Jurkat, Clone E6-1 (cell line): ENCODE results near the gene KCNQ1OT1.

Source experiments
- DNase-seq: peaks from one replicate; pipeline ENCODE4 v3.0.0-alpha.2; 2011; ENCODE audit warnings: low read depth, low spot score
- H3K4me3 ChIP-seq: 2 replicates; pipeline ENCODE4 v1.5.1; 2011; ENCODE audit warnings: mild to moderate bottlenecking, low read length, control low read depth, moderate library complexity

Gene KCNQ1OT1

DNA sequence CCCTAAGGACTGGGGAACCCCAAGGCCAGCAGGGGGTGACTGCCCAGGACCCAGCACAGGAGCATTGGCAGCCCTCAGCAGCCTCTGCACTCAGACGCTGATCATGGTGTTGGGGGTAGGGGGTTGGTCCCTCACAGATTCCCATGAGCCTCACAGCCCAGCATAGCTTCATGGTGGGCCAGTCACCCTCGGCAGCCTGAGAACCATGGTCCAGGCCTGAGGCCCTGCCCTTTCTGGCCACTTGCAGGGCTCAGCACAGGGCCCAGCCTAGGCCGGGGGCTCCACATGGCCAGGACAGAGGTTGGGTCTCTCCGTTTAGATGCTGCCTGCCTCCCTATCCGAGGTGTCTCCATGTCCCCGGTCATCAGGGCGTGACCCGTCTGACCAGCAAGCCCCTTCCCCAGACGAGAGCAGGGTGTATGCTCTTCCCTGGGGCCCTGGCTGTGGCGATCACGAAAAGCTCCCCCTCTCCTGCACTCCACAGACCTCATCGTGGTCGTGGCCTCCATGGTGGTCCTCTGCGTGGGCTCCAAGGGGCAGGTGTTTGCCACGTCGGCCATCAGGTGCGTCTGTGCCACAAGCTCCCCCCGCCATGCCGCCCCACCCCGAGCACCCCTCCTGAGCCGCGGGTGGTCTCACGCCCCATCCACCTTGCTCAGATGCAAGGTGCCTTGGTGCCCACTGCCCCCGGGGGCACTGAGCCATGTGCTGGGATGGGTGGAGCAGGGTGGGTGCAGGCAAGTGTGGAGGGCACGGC lies 128.8 kb downstream of the KCNQ1OT1 start:
- no peak for DNase-seq
- H3K4me3 ChIP-seq = no peak overlapping the region

DNA sequence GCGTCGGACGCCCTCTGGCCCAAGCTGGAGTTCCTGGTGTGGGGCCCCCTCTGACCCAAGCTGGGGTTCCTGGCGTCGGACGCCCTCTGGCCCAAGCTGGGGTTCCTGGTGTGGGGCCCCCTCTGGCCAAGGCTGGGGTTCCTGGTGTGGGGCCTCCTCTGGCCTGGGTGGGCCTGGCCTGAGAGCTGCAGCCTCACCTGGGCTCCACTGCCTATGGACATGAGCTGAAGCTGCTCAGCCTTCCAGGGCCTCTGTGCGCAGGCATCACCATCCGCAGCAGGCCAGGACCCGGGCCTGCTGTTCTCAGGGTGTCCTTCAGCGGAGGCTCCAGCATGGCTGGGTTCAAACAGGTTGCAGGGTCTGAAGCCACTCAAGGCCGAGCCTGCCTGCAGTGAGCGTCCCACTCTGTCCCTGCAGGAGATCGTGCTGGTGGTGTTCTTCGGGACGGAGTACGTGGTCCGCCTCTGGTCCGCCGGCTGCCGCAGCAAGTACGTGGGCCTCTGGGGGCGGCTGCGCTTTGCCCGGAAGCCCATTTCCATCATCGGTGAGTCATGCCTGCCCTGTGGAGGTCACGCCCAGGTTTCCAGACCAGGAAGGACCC lies 129.5 kb downstream of the KCNQ1OT1 start:
- no peak overlapping the region for H3K4me3 ChIP-seq
- DNase-seq = no peak

DNA sequence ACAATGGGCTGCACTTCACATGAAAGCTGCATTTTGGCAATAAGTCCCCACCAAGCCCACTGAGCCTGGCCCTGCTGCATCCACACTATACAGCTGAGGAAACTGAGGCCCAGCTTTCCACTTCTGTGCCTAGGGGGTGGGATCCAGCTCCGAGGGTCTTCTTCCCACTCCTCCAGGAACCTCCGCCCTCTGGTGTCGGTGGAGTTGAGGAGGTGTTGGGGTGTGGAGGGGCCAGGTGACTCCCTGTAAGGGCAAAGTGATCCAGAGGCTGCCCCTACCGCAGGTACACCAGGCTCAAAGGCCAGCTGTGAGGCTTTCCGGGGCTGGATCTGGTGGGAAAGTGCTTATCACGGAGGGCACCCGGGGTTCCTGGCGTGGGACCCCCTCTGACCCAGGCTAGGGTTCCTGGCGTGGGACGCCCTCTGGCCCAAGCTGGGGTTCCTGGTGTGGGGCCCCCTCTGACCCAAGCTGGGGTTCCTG lies 130.0 kb downstream of the KCNQ1OT1 start:
- no peak overlapping the region for H3K4me3 ChIP-seq
- no peak for DNase-seq

DNA sequence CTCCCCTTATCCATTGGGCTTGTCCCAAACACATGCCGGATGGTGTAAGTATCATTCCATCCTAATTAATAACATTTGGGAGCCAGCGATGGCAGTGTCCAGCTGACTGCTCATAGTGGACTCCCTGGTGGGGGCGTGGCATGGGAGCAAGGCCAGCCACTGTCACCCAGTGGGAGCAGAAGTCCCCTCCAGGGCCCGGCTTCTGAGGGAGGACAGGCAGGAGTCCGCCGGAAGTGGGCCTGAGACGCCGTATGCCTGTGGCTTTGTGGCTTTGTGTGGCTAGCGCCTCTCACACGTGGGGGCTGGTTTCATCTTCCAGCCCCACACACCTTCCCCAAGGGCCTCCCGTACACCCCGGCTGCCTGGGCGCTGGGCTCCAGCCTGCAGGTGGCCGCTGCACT lies 130.5 kb downstream of the KCNQ1OT1 start:
- no peak overlapping the region for H3K4me3 ChIP-seq
- no peak for DNase-seq

DNA sequence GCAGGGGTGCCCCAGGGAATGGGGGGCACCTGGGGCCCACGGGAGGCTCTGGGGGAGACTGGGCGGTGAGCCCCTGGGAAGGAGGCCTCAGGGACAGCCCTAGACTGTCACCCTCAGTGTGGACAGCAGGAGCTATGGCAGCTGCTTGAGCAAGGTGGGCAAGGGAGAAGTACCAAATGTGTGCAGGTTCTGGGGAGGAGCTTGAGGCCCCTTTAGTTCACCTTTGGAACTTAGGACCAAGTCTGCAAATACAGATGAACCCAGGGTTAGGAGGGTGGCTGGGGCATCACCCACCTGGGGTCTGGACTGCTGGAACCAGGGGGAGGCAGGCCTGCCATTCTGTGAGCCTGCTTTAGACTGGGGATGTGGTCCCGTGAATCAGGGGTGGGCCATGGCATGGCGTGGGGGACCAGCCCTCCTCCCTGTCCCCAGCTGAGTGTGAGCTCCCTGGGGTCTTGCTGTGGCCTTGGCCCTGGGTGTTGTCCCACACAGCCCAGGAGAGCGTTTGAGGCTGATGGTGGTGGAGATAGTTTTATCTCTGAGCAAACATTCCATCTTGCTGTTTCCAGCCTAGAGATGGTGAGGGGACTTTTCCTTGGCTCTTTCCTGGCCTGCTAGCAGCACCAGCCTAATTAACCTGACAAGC lies 132.6 kb downstream of the KCNQ1OT1 start:
- H3K4me3 ChIP-seq = no peak overlapping the region
- no peak for DNase-seq

DNA sequence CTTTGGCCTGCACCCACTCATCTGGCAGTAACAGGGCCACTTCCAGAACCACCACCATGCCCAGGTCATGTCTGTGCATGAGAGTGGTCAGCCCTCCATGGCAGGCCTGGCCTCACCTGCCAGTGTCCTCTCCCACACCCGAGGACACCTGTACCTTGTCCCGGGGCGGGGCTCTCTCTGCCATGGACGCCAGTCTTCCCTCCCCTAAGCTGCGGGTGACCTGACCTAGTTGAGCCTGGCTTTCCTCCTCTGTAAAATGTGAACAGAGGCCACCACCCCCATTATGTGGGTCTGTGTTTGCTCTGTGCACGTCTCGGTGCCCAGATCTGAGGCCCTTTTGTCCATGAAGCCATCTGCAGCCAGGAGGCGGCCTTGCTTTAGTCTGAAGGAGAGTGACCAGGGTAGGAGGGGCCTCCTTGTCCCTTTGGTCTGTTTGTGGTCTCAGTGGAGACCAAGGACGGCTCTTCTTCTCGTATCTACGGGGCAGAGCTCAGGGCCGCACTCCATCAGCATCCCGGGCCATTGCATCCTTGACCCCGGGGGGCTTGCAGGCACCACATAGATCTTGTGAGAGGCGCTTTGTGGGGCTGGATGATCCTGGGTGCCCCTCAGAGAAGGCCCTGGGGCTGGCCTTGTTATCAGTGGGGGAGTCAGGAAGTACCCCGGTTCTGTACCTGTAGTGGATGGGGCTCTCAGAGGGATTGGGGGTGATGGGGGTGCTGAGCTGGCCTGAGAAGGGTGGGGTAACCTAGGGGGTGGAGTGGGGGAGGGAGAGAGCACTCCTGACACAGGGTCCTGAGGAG lies 133.4 kb downstream of the KCNQ1OT1 start:
- H3K4me3 ChIP-seq = no peak overlapping the region
- no peak for DNase-seq

DNA sequence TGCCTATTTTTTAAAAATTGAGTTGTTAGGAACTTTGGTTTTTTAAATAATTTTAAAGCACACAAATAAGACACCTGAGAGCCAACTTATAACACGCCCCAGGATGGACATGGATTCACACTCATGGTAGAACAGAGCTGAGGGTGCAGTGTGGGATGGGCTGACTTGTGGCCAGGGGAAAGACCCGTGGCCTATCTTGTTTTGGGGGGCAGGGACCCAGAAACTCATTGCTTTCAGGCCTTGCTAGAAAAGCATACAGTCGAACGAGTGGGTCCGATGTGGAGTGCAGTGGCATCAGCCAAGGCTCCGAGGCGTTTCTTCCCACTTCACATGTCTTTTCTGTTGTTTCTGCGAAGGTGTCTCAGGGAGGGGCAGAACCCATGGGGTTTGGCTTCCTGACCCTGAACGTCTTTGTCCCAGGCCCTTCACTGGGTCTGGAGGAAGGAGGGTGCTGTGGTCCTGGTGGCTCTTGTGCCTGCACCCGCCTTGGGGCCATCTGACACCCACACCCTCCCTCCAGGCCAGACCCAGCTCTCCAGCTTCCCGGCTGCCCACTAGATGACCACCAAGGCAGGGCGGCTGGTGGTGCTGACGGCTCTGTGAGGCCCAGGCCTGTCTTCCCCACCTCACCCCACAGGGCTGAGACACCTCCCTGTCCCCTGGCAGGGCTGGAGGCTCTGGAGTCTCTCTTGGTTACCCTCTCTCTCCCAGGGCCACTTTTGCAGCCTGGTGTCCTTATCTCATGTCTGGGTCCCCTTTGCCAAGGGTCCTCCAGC lies 134.2 kb downstream of the KCNQ1OT1 start:
- no peak for DNase-seq
- H3K4me3 ChIP-seq = no peak overlapping the region

DNA sequence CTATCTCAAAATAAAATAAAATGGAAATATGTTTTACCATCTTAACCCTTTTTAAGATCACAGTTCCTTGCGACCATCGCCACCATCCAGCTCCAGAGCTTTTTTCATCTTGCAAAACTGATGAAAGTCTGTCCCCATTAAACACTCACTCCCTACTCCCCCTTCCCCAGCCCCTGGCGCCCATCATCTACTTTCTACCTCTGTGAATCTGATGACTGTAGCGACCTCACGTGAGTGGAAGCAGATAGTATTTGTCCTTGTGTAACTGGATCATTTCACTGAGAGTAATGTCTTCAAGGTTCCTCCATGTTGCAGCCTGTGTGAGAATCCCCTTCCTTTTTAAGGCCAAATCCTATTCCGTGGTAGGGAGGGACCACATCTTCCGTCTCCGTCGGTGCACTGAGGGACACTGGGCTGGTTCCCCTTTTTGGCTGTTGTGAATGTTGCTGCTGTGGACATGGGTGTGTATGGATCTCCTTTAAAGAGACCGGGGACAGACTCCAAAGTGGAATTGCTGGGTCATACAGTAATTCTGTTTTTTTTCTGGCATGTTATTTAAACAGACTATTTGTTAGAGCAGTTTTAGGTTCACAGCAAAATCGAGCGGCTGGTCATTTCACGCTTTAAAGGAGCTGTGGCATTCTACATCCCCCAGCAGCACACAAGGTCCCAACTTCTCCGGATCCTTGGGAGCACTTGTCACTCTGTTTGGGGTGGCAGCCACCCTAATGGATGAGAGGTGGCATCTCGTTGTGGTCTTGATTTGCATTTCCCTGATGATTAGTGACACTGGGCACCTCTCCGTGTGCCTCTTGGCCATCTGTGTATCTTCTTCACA lies 135.0 kb downstream of the KCNQ1OT1 start:
- H3K4me3 ChIP-seq = no peak overlapping the region
- no peak for DNase-seq

DNA sequence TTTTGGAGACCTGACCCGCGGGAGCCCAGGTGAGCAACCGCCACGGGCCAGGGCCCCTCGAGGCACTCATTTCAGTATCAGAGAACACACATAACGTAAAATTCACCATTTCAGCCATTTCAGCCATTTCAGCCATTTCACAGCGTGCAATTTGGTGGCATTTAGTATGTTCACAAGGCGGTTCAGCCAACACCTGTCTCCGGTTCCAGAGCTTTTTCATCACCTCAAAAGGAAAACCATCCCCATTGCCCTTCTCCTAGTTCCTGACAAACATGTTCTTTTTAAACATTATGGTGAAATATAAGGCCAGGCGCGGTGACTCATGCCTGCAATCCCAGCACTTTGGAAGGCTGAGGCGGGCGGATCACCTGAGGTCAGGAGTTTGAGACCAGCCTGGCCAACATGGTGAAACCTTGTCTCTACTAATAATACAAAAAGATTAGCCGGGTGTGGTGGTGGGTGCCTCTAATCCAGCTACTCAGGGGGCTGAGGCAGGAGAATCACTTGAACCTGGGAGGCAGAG lies 135.7 kb downstream of the KCNQ1OT1 start:
- DNase-seq = no peak
- H3K4me3 ChIP-seq = no peak overlapping the region

DNA sequence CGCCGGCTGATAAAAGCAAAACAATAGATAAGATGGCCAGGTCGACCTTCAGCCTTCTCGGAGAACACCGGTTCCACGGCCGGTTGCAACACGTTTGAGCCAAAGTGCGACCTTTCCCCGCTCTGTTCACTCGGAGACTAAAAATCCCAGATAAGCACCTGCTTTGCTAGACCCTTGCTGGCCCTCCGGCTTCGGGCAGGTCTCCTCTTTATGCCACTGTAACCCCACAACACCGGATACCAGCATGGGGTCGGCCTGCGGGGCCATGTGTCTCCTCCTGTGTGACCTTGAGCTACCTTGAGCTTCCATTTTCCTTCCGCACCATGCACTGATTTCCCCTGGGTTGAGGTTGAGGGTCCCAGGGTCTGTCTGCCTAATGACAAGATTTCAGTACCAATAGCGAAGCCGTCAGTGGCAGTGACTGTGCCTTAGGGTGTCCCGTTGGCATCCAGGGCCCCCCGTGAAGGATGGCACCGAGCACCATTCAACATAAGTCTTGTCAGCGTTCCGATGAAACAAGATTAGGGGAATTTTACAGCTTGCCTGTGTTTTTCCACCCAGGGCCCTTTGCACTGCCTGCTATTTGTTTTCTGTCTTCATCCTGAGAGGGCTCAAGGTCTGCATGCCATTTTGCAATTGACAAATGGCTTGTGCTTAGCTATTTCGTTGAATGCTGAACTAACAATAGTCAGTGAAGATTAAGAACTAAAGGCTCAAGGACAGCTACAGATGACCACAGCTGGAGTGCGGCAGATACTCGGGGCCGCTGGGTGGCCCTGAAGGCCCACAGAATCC lies 136.4 kb downstream of the KCNQ1OT1 start:
- H3K4me3 ChIP-seq = no peak overlapping the region
- DNase-seq = no peak

DNA sequence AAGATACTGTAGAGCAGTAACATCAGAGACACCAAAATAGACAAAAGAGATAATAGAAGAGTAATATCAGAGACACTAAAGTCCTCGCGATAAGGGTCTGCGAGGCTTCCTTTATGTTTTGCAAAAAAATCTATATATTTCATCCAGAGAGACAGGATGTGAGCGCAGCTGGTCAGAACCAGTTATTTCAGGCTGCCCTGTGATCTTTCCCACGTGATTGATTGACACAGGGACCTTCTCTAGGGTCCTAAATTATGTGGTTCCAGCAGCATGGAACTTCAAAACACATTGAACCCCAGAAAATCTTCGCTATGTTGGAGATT lies 136.9 kb downstream of the KCNQ1OT1 start:
- no peak overlapping the region for H3K4me3 ChIP-seq
- DNase-seq = no peak

DNA sequence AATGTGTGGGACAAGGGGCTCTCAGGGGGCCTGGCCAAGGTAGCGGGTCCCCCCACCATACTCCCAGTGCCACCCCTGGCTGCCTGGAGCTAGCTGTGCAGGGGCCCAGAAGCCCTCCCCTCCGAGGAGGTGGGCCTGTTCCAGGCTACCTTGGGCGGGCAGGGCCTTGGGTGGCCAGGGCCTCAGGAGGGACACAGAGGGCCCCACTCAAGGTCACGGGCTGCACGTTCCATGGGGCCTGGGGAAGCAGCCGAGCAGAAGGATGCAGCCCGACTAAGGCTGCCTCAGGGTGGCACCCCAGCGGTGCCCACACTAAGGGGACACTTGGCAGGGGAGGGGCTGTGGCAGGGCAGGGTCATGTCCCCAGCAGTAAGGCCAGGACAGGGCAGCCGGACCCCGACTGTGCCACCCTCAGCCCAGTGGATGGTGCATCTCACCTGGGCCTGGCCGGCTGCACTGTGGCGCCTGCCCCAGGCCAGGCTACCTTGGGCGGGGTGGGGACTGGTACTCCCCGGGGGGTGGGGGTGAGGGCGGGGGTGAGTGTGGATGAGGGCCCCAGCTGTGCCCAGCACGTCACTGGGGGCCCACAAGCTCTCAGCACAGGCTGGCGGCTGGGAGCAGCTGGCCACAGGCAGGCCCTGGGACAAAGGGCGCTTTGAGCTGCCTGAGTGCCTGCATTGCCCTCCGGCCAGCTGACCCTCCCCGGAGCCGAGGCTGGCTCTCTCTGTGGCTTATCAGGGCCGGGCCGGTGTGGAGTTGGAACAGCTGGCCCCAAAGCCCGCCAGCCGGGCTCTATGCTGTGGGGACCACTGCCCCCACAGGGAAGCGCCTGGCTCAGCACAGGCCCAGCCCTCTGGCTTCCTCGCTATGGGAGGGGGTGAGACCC lies 137.9 kb downstream of the KCNQ1OT1 start:
- no peak overlapping the region for H3K4me3 ChIP-seq
- DNase-seq = no peak

DNA sequence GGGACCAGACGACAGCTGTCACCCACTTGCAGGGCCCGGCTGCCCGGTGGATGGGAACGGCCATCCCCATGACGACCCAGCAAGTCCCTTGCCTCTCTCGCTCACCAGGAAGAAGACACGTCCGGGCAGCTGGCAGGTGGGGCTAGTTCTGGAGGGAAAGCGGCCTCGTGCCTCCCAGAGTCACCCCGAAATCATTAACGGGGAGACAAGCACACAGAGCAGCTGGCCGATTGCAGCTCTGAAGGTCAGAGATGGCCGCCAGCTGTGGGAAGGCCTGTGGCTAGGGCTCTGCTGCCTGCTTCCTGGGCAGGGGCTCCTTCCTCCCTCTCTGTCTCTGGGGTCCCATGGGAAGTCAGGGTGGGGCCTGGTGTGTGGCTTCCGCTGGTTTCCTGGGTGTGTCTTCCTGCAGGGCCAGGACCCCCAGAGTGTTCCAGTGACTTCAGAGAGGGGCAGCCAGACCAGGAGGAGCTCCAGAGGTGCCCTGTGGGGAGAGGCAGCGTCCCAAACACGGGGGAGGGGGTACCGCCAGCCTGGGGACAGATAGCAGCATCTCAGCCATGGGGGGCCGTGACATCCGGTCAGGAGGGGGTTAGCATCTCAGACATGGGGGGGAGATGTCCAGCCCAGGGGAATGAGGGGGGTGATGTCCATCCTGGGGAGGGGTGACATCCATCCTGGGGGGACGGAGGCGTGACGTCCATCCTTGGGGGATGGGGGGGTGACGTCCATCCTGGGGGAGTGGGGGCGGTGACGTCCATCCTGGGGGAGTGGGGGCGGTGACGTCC lies 140.1 kb downstream of the KCNQ1OT1 start:
- no peak overlapping the region for H3K4me3 ChIP-seq
- DNase-seq = no peak

DNA sequence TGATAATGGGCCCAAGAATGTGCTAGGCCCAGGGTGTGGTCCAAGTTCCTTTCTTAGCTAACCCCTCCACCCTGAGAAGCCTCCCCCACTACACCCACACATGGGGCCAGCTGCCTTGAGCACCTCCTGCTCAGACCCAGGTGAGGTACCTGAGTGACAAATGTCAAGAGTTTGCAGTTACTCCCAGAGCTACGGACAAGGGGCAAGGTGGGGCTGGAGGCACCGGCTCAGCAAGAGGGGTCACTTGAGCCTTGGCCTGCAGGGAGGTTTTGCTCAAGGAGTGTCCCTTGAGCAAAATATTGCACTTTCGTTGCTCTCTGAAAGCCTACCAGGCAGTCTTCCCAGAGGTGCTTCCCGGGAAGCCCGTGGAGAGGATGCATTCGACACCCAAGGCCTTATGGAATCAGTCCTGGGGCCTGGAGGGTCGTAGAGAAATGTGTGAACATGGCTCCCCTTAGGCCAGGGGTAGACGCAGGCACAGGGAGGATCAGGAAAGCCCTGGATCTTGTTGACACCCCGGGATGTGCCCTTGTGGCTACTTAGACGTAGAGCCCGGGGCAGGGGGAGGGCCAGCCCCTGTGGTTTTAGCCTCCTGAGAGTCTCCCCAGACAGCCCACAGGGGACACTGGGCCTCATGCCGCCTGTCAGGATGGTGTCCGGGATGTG lies 140.8 kb downstream of the KCNQ1OT1 start:
- no peak for DNase-seq
- H3K4me3 ChIP-seq = no peak overlapping the region

DNA sequence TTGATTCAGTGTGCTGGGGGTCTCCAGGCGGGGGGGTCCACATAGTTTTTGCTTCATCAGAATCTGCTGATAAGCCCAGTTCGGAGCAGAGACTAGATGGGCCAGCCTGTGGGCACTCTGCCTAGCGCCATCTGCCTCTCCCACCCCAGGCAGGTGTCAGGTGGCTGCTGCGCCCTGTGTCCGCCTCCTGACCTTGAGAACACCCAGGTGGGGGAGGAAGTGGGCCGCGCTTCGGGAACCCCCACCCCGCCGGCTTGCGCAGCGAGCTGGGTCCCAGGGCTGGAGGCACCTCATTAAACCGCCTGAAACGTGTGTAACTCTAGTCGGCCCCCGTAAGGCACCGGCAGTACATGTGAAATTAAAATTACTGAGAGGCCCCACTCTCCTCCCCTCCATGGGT lies 141.4 kb downstream of the KCNQ1OT1 start:
- H3K4me3 ChIP-seq = no peak overlapping the region
- DNase-seq = no peak
